KMS-11 (cell line): ENCODE data around the gene OR2G2.

Source experiments
- H2AFZ ChIP-seq: fragments of 200-600 bp; sonication (generic); 2 replicates; pipeline ENCODE4 v1.6.1; 2016; ENCODE audit warnings: antibody characterized with exemption, mixed run types, low read depth
- H3K27ac ChIP-seq: fragments of 200-600 bp; sonication (generic); 2 replicates; pipeline ENCODE4 v1.6.1; 2016; ENCODE audit warnings: mild to moderate bottlenecking, mixed run types
- H3K27me3 ChIP-seq: fragments of 200-600 bp; sonication (generic); 2 replicates; pipeline ENCODE4 v1.6.1; 2017; ENCODE audit warnings: mild to moderate bottlenecking, low read depth, mixed run types, moderate library complexity; ENCODE audit not compliant: insufficient read depth
- H3K36me3 ChIP-seq: fragments of 200-600 bp; sonication (generic); 2 replicates; pipeline ENCODE4 v1.6.1; 2017; ENCODE audit warnings: mild to moderate bottlenecking, mixed run types; ENCODE audit not compliant: insufficient read depth
- H3K4me1 ChIP-seq: fragments of 200-600 bp; sonication (generic); 2 replicates; pipeline ENCODE4 v1.6.1; 2016; ENCODE audit warnings: mild to moderate bottlenecking, low read depth, mixed run types; ENCODE audit not compliant: poor library complexity, severe bottlenecking
- H3K4me2 ChIP-seq: fragments of 200-600 bp; sonication (generic); 2 replicates; pipeline ENCODE4 v1.7.0; 2016; ENCODE audit warnings: mild to moderate bottlenecking, mixed run types
- H3K4me3 ChIP-seq: fragments of 200-600 bp; sonication (generic); IDR thresholded peaks from 2 replicates; pipeline ENCODE4 v1.6.1; 2017; ENCODE audit warnings: low read depth, low read length, mixed read lengths; ENCODE audit not compliant: insufficient read depth
- H3K79me2 ChIP-seq: fragments of 200-600 bp; sonication (generic); 2 replicates; pipeline ENCODE4 v1.6.1; 2016; ENCODE audit warnings: low read depth, mixed run types; ENCODE audit not compliant: insufficient read depth
- H3K9ac ChIP-seq: fragments of 200-600 bp; sonication (generic); 2 replicates; pipeline ENCODE4 v1.6.1; 2016; ENCODE audit warnings: mild to moderate bottlenecking, mixed run types
- H4K20me1 ChIP-seq: fragments of 200-600 bp; sonication (generic); 2 replicates; pipeline ENCODE4 v1.6.1; 2016; ENCODE audit warnings: mild to moderate bottlenecking, mixed run types; ENCODE audit not compliant: insufficient read depth
- CTCF ChIP-seq: fragments of 200-600 bp; sonication (generic); conservative IDR thresholded peaks from 2 replicates; pipeline ENCODE4 v1.6.1; 2017; ENCODE audit warnings: low read depth, mild to moderate bottlenecking, antibody characterized with exemption, low read length, moderate library complexity, mixed read lengths

Gene OR2G2

GRCh38 chr1:247552231-247552630 is 35.9 kb upstream of the OR2G2 start:
- Histone ChIP-seq H3K79me2 (no peaks in the 10 kb centered on the region), H2AFZ (no peak overlapping the region), H3K9ac (no peak overlapping the region), H3K27me3 (no peaks in the 10 kb centered on the region), H4K20me1 (no peaks in the 10 kb centered on the region), H3K4me1 (no peaks in the 10 kb centered on the region), H3K4me2 (no peak overlapping the region), H3K36me3 (no peaks in the 10 kb centered on the region), H3K27ac (no peak overlapping the region), H3K4me3 (no peak overlapping the region)
- TF ChIP-seq CTCF: no peak

- H3K36me3 ChIP-seq: no peaks in the 10 kb centered on the region
- no peak overlapping the region for H3K27ac ChIP-seq
- H3K4me2 ChIP-seq: no peak overlapping the region
- H3K4me3 ChIP-seq: no peak overlapping the region
- H3K4me1 ChIP-seq: no peaks in the 10 kb centered on the region
- no peaks in the 10 kb centered on the region for H3K27me3 ChIP-seq
- TF ChIP-seq CTCF: no peak
- no peak overlapping the region for H2AFZ ChIP-seq
- no peaks in the 10 kb centered on the region for H3K79me2 ChIP-seq
- no peaks in the 10 kb centered on the region for H4K20me1 ChIP-seq
- no peak overlapping the region for H3K9ac ChIP-seq
Observed at GRCh38 chr1:247557926-247558674, 30.1 kb upstream of the OR2G2 start.

- Histone ChIP-seq H3K27me3 (no peaks in the 10 kb centered on the region), H4K20me1 (no peaks in the 10 kb centered on the region), H3K9ac (no peak overlapping the region), H3K4me2 (no peak overlapping the region), H3K27ac (no peak overlapping the region), H2AFZ (no peak overlapping the region), H3K79me2 (no peaks in the 10 kb centered on the region), H3K4me1 (no peaks in the 10 kb centered on the region), H3K36me3 (no peaks in the 10 kb centered on the region), H3K4me3 (no peak overlapping the region)
- no peak for TF ChIP-seq CTCF
Observed at GRCh38 chr1:247561711-247562110, 26.4 kb upstream of the OR2G2 start.

GRCh38 chr1:247562198-247562597 is 26.0 kb upstream of the OR2G2 start:
- H3K4me1 ChIP-seq: no peaks in the 10 kb centered on the region
- H3K9ac ChIP-seq: no peak overlapping the region
- no peak overlapping the region for H3K4me3 ChIP-seq
- no peaks in the 10 kb centered on the region for H3K27me3 ChIP-seq
- no peaks in the 10 kb centered on the region for H3K36me3 ChIP-seq
- no peak overlapping the region for H3K4me2 ChIP-seq
- H4K20me1 ChIP-seq: no peaks in the 10 kb centered on the region
- no peak for TF ChIP-seq CTCF
- H2AFZ ChIP-seq: no peak overlapping the region
- no peak overlapping the region for H3K27ac ChIP-seq
- no peaks in the 10 kb centered on the region for H3K79me2 ChIP-seq
